ENCODE results near the gene KCTD1.

GRCh38 chr18:26405190-26405801 lies 143.1 kb downstream of the KCTD1 start:
- TF ChIP-seq EZH2 (IDR thresholded peaks at IDR 0.05; ENCODE audit: insufficient read depth, low read length) (no peak), CTCF (IDR thresholded peaks at IDR 0.05; ENCODE audit: insufficient read depth, low read depth, low read length) (peak; percentile 15)

Data from astrocyte (in vitro differentiated cells and primary cell).